Testis (tissue), 2 donors: ENCODE results near the gene CELA3A.

ENCODE experiments used
- CTCF ChIP-seq, 3 experiments: fragments of 450-650 bp in 2 of 3; fragments of 200-600 bp in 1 of 3; sonication (generic) in 1 of 3; IDR thresholded peaks; one replicate each; pipeline ENCODE4 v1.5.1; 2016 to 2019; ENCODE audit warnings: antibody characterized with exemption in 3 of 3, mild to moderate bottlenecking in 2 of 3, moderate library complexity in 1 of 3
- POLR2A ChIP-seq: fragments of 450-650 bp; IDR thresholded peaks from one replicate; pipeline ENCODE4 v1.6.1; 2017; ENCODE audit warnings: antibody characterized with exemption, mild to moderate bottlenecking, moderate library complexity

- TF ChIP-seq CTCF (IDR thresholded peaks at IDR 0.05) = no peak
- no peak for TF ChIP-seq POLR2A
Observed at GRCh38 chr1:21955501-21956281, 45.8 kb upstream of the CELA3A start.
